Panc1 (cell line): Measurements from ENCODE around the gene CSMD2.

Experiments used
- CTCF ChIP-seq: fragments of 450-650 bp; IDR thresholded peaks from 2 replicates; pipeline ENCODE4 v1.5.1; 2017; ENCODE audit warnings: mild to moderate bottlenecking
- POLR2AphosphoS5 ChIP-seq: IDR thresholded peaks from 2 replicates; pipeline ENCODE4 v1.6.1; 2012; ENCODE audit warnings: mild to moderate bottlenecking, low read depth, low read length, moderate library complexity
- REST ChIP-seq, 2 experiments: IDR thresholded peaks; 2 replicates each; pipeline ENCODE4 v1.6.1; 2011 to 2012; ENCODE audit warnings: low read depth in 2 of 2, control low read depth in 1 of 2, low read length in 1 of 2, mild to moderate bottlenecking in 1 of 2, moderate library complexity in 1 of 2; ENCODE audit not compliant: insufficient read depth in 1 of 2
- SIN3A ChIP-seq: IDR thresholded peaks from 2 replicates; pipeline ENCODE4 v1.6.1; 2012; ENCODE audit warnings: low read depth, mild to moderate bottlenecking, low read length, moderate library complexity, borderline replicate concordance; ENCODE audit not compliant: insufficient read depth
- TCF7L2 ChIP-seq: IDR thresholded peaks from 2 replicates; pipeline ENCODE4 v1.6.1; 2011; ENCODE audit warnings: mild to moderate bottlenecking, low read depth, low read length, inconsistent platforms

- TF ChIP-seq CTCF (peak; percentile 8; the same call in 1 of the 2 replicates), POLR2AphosphoS5 (no peak), REST (IDR thresholded peaks at IDR 0.05; ENCODE audit: insufficient read depth in 1 of 2, low read depth in 2 of 2, low read length in 1 of 2) (no peak), SIN3A (no peak), TCF7L2 (no peak)
These were observed 424.8 kb downstream of the CSMD2 start for GRCh38 chr1:33740040-33740744.
